Daoy (cell line): ENCODE data around the gene AKAP11. TPM values are rescaled to one million over a fixed set of nuclear protein-coding genes. Genes with fewer than 3 reads are reported as not detected.

ENCODE experiments used
- DNase-seq: peaks from one replicate; pipeline ENCODE4 v3.0.0-alpha.2; 2015; ENCODE audit warnings: low read depth
- total RNA-seq: library from RNA; depleted of rRNA; stranded (reverse); fragments of >200 nt; shearing (Covaris generic); gene quantifications from 2 replicates; pipeline ENCODE4 v1.2.3, GENCODE V29; 2014

AKAP11 gene
- total RNA-seq, 1 experiment from 2014 or later: 7.2 TPM

DNA sequence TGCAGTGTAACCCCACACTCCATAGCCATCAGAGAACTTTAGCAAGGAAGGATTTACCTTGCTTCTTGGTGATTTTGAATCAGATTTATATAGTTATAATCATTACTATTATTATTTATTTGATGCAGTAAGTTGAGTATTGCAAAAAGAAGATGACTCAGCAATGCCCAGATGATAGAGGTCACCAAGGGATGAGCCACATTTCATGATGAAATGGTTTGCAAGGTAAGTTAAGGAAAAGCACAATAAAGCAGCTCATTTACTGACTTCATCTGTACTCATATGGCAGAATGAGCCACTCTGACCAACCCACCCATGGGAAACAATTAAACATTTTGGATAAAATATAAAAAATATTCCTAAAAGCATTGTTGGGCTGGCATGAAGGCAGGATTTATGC is 59.1 kb downstream of the AKAP11 start:
- no peak for DNase-seq

DNA sequence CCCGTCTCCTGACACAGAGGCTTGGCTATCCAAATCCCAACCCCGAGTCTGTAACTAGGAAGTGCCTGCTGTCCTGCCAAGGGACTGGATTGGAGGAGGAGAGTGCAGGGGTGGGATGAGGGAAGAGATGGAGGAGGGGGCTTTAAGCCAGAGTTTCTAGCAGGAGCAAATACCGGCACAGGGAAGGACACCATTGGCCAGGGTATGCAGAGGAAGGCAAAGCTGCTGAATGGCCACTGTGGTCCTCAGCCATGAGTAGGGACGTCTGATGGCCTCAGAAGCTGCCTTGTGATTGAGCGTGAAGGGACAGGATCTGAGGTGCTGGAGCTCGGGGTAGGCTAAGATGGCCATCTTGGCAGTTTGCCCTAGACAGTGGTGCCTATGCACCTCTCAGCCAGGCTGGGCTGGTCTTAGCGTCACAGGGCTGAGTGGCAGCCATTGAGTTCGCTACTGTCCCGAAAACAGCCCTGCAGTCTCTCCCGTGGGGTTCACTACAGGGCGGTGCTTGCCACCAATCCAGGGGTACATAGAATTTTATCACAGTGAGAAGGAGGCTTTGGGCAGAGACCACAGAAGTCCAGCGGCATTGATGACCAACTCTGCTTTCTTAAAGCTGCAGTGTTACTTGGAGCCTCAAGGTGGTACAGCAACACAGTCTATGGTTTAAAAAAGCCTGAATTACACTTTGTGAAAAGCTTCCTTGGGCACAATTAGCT is 61.8 kb downstream of the AKAP11 start:
- DNase-seq: peak; percentile 17

DNA sequence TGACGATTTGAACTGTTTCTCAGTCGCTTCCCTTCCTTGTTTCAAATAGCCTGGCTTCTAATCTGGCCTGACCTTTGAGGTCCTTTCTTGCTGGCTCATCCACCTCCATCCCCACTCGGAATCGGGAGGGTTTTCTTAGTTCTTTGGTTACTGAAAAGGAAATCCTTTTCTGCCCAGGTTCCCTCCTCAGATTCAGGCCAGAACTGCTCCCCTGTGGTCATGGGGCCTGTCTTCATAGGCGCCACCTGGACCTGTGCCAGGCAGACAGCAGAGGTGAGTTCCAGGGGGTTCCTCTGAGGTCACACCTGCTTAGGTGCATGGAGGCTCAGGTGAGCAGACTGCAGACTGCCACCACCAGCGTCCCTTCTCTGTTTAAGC is 62.4 kb downstream of the AKAP11 start:
- DNase-seq: no peak

GRCh38 chr13:42337808-42338600 is 66.1 kb downstream of the AKAP11 start:
- no peak for DNase-seq

DNA sequence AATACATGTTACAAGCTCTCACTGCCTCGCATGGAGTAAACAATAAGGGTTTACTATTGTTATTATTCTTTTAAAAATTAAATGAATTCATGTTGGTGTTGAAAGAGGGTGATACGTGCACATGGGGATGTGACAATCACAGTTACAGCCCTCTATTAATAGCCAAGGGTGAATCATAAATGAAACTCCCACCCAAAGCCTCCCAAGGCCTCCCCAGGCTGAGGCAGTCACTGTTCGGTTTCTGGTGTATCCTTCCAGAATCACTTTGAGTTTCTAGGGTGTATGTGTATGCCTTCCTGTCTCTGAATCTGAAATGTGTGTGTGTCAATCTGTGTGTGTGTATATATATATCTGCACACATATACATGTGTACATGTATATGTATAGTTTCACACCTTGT is 73.4 kb downstream of the AKAP11 start:
- no peak for DNase-seq

- DNase-seq: no peak
These were observed 76.6 kb downstream of the AKAP11 start for GRCh38 chr13:42348576-42348975.

- no peak for DNase-seq
These were observed 78.2 kb downstream of the AKAP11 start for GRCh38 chr13:42350141-42350540.

DNA sequence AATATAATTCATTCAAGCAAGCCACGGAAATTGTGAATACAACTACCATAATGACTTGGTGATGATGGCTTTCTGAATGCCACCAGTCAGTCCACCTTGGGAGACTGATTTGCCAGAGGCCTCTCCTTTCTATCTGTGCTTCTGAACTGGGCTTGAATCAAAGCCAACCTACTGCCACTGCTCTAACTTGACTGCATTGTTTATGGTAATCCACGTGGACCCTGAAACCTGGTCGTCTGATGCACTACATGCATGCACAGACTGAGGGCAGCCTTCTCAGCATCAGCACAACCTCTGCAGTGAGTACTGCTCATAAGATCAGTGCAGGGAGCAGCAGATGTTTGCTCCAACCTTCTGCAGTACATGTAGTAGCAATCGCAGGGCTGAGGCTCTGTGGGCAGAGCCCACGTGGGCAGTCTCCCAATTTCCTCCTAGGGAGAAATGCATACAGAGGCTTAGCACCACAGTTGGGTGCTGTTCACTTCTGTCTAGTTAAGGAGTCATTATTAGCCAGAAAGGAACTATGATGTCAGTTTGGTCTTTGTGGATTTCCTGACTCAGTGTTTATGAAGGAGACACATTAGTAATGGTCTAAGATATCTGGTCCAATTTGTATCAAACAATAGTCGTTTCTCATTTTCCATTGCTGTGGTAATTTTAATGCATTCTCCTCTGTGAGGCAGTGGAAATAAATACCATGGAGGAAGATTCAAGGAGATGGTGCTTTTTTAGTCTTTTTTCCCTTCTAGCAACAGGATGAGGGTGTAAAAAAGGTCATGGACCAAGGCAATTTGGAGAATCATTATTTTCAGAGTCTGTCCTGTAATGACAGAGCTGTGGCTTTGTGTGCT is 82.5 kb downstream of the AKAP11 start:
- DNase-seq: peak; percentile 37

GRCh38 chr13:42355092-42355485 is 83.1 kb downstream of the AKAP11 start:
- no peak for DNase-seq

DNA sequence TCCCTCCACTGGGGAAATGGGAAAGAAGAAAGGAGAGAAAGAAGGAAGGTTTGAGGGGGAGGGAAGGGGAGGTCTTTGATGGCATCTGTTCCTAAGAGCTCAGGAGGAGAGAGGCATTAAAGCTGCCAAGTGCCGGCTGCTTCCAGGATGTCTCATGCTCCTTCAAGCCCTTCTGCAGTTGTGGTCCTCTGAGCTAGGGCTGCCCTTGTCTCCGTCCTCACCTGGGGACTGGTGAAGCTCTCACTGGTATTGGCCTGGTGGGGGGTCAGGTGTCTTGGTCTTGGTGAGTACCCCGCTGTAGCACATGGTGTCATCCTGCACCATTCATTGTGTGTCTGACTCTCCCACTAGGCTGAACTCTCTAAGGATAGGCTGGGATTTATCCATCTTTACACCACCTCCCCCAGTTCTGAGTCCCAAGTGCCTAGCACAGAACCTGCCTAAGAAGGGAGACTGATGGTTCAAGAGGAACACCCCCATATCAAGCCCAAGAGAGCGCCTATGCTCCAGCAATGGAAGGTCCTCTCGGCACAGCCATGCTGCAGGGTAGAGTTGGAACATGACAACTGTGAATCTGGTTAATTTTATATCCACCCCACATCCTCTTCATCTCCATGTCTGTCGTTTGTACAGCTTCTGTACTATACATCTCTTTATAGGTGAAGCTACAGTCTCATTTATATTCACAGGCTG is 83.7 kb downstream of the AKAP11 start:
- DNase-seq: no peak

DNA sequence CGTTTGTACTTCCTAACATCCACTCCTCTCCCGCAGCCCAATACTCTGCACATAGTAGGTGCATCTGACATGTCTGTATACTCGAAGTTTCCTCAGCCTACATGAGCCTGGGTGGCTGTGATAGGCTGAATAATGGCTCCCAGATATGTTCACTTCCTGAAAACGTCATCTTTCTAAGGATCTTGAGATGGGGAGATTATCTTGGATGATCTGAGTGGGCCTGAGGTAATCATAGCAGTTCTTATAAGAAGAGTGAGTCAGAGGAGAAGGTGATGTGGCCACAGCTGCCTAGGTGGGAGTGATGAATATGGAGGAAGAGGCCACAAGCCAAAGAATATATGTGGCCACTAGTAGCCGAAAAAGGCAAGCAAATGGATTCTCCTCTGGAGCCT is 84.2 kb downstream of the AKAP11 start:
- DNase-seq: no peak

DNA sequence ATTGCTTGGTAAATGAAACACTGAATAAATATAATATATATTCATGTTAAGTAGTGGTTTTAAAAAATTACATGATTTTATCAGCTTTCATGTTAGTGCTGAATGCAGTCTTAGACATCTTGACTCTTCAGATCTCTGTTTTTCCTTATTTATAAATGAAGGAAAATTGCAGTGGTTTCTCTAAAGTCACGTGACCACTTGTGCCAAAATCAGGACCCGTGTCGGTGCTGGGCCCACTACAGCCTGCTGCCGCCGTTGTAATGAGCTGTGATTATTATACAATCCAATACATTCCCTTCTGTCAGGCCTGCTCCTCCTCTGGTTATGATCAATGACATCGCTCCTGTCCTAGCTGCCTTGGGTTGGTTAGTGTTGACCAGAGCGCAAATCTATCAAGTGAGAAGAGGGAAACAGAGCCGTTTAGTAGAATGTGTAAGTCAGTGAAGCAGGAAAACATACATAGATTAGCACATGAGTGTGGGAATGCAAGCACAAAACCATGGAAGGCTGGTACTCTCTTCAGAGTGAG is 88.2 kb downstream of the AKAP11 start:
- DNase-seq: no peak

GRCh38 chr13:42361701-42362100 is 89.7 kb downstream of the AKAP11 start:
- no peak for DNase-seq

- peak; percentile 66 for DNase-seq
These were observed 92.1 kb downstream of the AKAP11 start for GRCh38 chr13:42363941-42364612.

DNA sequence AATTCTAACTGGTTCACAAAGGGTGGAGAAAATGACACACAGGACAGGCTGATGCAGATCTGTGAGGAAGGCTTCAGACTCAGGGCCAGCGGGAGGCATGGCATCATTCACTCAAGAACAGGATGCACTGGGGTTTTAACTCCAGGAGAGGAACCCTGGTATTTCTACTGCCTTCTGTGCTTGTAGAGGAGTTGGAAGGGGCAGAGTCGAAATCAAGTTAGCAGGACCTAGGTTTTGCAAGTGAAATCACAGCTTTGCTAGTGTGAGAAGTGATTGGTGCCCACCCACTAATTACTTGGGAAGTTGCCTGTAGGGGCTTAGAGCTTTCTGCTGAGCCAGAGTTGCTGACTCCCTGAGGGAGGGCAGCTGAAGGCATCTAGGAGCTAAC is 92.7 kb downstream of the AKAP11 start:
- DNase-seq: peak; percentile 23

DNA sequence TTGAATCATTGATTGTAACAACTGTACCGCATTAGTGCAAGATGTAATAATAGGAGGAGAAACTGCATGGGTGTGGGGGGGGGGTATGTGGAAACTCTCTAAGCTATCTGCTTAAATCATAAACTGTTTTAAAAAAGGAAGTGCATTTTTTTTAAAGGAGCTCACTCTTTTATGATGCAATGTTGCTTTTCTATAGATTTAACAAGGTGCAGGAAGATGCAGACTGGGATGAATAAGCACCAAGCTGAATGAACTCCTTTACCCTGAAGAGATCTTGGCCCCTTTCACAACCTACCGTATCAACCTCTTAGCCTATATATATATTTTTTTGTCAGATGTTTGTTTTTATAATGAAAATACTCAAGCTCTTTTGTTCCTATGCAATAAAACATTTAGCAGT is 95.9 kb downstream of the AKAP11 start:
- no peak for DNase-seq

DNA sequence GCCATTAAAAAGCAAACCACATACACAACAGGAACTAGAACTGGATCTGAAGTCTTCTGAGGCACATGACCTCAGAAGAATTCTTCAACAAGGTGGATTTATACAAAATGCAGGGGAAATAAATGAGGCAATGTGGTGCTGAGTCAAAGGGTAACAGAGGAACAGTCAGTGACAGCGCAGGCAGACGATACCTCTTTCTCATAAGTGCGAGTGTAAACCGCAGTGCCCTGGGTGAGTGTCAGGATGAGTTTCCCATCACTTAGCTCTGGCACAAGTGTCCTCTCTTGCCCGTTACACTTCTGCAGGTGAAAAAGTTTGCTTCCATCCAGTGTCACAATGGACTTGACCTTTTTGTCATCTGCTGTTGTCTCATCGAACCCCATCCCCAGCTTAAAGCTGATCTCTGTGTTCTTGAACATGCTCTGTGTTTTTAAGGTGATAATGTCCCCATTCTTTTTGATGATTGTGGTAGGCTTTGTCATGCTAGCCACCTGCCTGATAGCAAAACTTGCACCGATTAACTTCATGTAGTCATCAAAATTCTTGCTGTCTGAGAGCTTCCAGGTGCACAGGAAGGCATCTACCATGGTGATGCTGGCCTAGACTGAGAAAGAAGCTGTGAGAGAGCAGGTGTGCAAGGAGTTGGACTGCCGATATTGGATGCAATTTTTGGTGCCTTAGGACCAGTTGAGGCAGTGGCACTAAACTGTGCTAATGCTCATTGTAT is 97.3 kb downstream of the AKAP11 start:
- no peak for DNase-seq

DNA sequence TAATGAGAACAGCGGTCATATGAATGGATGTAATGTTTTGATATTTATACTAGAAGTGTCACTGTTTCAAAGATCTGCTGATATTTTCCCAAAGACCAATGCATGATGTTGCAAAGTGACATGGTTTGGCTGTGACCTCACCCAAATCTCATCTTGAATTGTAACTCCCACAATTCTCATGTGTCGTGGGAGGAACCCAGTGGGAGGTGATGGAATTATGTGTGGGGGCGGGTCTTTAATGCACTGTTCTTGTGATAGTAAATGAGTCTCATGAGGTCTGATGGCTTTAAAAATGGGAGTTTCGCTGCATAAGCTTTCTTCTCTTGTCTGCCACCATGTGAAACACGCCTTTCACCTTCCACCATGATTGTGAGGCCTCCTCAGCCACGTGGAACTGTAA is 98.3 kb downstream of the AKAP11 start:
- no peak for DNase-seq
